ENCODE results near the gene TPD52L1. TPM values are rescaled to one million over a fixed set of nuclear protein-coding genes. Genes with fewer than 3 reads are reported as not detected.

TPD52L1 gene
- total RNA-seq, 1 donor: 35.5 TPM

DNA sequence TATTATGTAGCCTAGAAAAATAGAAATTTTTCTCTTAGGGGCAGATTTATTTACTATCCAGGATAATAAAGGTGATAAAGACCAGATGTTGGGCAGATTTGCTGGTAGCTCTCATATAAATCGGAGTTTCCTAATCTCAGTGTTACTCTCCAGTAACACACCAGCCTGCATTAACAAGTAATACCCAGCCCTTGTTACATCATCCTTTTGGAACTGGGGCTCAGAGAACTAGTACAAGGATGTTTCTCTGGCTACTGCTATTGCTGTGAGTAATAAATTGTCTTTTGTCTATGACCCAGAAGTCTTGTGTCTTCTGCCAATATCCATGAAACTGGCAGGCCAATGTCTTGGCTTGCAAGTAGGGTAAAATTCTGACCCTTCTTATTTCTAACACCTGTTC is 16.8 kb downstream of the TPD52L1 start:
- Histone ChIP-seq H3K4me2 (ENCODE audit: insufficient read depth, low read length) (no peak overlapping the region), H3K27ac (ENCODE audit: low read depth, low read length) (no peak overlapping the region), H3K4me3 (ENCODE audit: insufficient read depth, low read length) (no peak overlapping the region), H3K4me1 (ENCODE audit: insufficient read depth, low read length) (peaks cover 12% of the 10 kb centered on the region), H3K79me2 (ENCODE audit: insufficient read depth, low read length) (no peaks in the 10 kb centered on the region), H4K20me1 (ENCODE audit: insufficient read depth, low read length) (no peaks in the 10 kb centered on the region), H2AFZ (ENCODE audit: low read length) (no peak overlapping the region), H3K27me3 (ENCODE audit: insufficient read depth, low read length) (no peaks in the 10 kb centered on the region), H3K9me3 (ENCODE audit: low read depth, low read length) (no peaks in the 10 kb centered on the region), H3K36me3 (ENCODE audit: insufficient read depth, low read length) (no peaks in the 10 kb centered on the region)
- TF ChIP-seq, protein P1, sequence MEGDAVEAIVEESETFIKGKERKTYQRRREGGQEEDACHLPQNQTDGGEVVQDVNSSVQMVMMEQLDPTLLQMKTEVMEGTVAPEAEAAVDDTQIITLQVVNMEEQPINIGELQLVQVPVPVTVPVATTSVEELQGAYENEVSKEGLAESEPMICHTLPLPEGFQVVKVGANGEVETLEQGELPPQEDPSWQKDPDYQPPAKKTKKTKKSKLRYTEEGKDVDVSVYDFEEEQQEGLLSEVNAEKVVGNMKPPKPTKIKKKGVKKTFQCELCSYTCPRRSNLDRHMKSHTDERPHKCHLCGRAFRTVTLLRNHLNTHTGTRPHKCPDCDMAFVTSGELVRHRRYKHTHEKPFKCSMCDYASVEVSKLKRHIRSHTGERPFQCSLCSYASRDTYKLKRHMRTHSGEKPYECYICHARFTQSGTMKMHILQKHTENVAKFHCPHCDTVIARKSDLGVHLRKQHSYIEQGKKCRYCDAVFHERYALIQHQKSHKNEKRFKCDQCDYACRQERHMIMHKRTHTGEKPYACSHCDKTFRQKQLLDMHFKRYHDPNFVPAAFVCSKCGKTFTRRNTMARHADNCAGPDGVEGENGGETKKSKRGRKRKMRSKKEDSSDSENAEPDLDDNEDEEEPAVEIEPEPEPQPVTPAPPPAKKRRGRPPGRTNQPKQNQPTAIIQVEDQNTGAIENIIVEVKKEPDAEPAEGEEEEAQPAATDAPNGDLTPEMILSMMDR (IDR thresholded peaks at IDR 0.05; ENCODE audit: extremely low read depth, low read depth, low read length): no peak
- peak; percentile 54 for DNase-seq (ENCODE audit: insufficient read length, low spot score, missing footprints)

DNA sequence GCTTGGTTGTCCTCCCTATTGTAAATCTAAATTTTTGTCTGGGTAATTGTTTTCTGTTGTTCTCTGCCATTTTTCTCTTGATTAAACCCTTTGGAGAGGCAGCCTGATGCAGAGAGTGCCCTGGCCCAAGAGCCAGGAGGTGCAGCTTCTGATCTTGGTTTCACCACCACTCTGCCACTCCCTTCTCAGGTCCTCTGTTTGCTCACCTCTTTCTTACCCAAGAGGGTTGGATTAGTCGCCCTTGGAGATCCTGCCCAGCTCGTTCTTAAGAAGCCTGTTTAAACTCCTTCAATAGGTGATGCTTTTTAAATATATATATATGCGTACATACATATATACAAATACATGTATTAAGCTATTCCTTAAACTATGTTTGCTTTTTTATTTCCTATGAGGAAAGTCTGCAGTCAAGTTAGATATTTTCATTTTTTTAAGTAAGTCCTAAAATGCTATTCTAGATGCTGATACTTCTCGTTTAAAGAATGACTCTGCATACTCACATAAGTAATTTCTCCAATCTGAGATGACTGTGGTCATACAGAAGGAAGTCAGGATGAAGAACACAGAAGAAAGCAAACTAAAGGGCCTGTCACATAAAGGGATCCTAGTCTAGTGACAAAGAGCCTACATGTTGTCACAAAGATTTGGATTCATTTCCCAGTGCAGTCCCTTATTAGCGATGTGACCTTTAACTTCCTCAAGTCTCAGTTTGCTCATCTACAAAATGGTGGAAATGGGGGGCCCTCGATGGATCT is 19.9 kb downstream of the TPD52L1 start:
- Histone ChIP-seq H4K20me1 (ENCODE audit: insufficient read depth, low read length) (no peaks in the 10 kb centered on the region), H3K27ac (ENCODE audit: low read depth, low read length) (no peak overlapping the region), H3K4me3 (ENCODE audit: insufficient read depth, low read length) (no peak overlapping the region), H3K27me3 (ENCODE audit: insufficient read depth, low read length) (peaks cover 2% of the 10 kb centered on the region), H3K4me2 (ENCODE audit: insufficient read depth, low read length) (no peak overlapping the region), H3K36me3 (ENCODE audit: insufficient read depth, low read length) (no peaks in the 10 kb centered on the region), H2AFZ (ENCODE audit: low read length) (no peak overlapping the region), H3K79me2 (ENCODE audit: insufficient read depth, low read length) (no peaks in the 10 kb centered on the region), H3K4me1 (ENCODE audit: insufficient read depth, low read length) (peaks cover 8% of the 10 kb centered on the region), H3K9me3 (ENCODE audit: low read depth, low read length) (no peaks in the 10 kb centered on the region)
- DNase-seq (ENCODE audit: insufficient read length, low spot score, missing footprints): no peak
- TF ChIP-seq, protein P1 (IDR thresholded peaks at IDR 0.05; ENCODE audit: extremely low read depth, low read depth, low read length): no peak

DNA sequence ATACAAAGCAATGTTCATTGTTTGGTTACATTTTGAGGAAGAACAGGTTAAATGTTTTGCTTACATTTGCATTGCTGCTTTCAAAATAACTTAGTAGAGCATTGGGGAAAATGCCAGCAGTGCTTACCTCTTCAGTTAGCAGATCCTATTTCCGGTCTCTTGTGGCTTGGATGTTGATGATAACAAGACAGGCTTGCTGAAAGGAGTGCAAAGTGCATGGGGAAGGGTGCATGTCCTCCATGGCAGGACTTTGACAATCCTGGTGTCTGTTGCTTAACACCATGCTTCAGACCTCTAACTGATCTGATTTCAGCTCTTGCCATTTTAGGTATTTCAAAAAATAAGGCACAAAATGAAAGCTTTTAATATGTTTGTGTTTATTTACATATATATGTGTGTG is 21.1 kb downstream of the TPD52L1 start:
- Histone ChIP-seq H3K4me3 (ENCODE audit: insufficient read depth, low read length) (no peak overlapping the region), H4K20me1 (ENCODE audit: insufficient read depth, low read length) (no peaks in the 10 kb centered on the region), H3K27ac (ENCODE audit: low read depth, low read length) (no peak overlapping the region), H3K9me3 (ENCODE audit: low read depth, low read length) (no peaks in the 10 kb centered on the region), H3K4me2 (ENCODE audit: insufficient read depth, low read length) (no peak overlapping the region), H2AFZ (ENCODE audit: low read length) (no peak overlapping the region), H3K4me1 (ENCODE audit: insufficient read depth, low read length) (no peaks in the 10 kb centered on the region), H3K79me2 (ENCODE audit: insufficient read depth, low read length) (no peaks in the 10 kb centered on the region), H3K36me3 (ENCODE audit: insufficient read depth, low read length) (no peaks in the 10 kb centered on the region), H3K27me3 (ENCODE audit: insufficient read depth, low read length) (peaks cover 2% of the 10 kb centered on the region)
- TF ChIP-seq, protein P1 (IDR thresholded peaks at IDR 0.05; ENCODE audit: extremely low read depth, low read depth, low read length): no peak
- no peak for DNase-seq (ENCODE audit: insufficient read length, low spot score, missing footprints)

DNA sequence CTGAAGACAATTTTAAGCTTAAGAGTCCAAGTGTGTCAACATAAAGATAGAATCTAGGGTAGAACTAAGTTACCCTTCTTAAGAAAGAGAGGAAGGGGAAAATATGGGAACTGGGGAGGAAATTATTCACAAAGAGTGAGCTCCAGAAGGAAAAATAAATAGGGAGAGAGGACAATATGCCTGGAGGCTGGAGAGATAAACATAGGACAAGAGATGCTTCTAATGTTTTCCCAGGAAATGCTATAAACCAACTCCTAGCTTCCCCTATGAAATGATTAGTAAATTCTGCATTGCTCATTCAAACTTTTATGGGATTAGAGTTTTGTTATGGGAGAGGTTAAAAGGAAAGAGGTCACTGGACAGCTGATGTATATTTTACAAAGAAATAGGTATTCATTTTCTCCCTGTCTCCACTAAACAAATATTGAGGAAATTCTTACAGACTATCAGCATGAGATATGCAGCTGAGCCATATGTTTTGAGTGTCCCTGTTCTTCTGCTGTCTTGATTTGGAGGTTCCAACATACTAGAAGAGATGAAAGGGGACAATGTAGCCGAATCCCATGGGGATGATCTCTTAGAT is 22.0 kb downstream of the TPD52L1 start:
- Histone ChIP-seq H3K27ac (ENCODE audit: low read depth, low read length) (no peak overlapping the region), H3K4me2 (ENCODE audit: insufficient read depth, low read length) (no peak overlapping the region), H3K4me3 (ENCODE audit: insufficient read depth, low read length) (no peak overlapping the region), H3K9me3 (ENCODE audit: low read depth, low read length) (no peaks in the 10 kb centered on the region), H4K20me1 (ENCODE audit: insufficient read depth, low read length) (no peaks in the 10 kb centered on the region), H3K4me1 (ENCODE audit: insufficient read depth, low read length) (no peaks in the 10 kb centered on the region), H3K36me3 (ENCODE audit: insufficient read depth, low read length) (no peaks in the 10 kb centered on the region), H3K79me2 (ENCODE audit: insufficient read depth, low read length) (no peaks in the 10 kb centered on the region), H3K27me3 (ENCODE audit: insufficient read depth, low read length) (peaks cover 2% of the 10 kb centered on the region), H2AFZ (ENCODE audit: low read length) (no peak overlapping the region)
- TF ChIP-seq, protein P1 (IDR thresholded peaks at IDR 0.05; ENCODE audit: extremely low read depth, low read depth, low read length): no peak
- no peak for DNase-seq (ENCODE audit: insufficient read length, low spot score, missing footprints)
